C4-2B (cell line): ENCODE data around the gene AUTS2.

ENCODE experiments used
- H3K27ac ChIP-seq: fragments of 450-650 bp; 2 replicates; pipeline ENCODE4 v1.5.1; 2017
- ZFX ChIP-seq: fragments of 450-650 bp; IDR thresholded peaks from 2 replicates; pipeline ENCODE4 v1.6.1; 2017
- TF ChIP-seq, protein P1 (sequence below): fragments of 450-650 bp; conservative IDR thresholded peaks from 2 replicates; pipeline ENCODE4 v1.5.1; 2017; ENCODE audit warnings: mild to moderate bottlenecking

Gene AUTS2

DNA sequence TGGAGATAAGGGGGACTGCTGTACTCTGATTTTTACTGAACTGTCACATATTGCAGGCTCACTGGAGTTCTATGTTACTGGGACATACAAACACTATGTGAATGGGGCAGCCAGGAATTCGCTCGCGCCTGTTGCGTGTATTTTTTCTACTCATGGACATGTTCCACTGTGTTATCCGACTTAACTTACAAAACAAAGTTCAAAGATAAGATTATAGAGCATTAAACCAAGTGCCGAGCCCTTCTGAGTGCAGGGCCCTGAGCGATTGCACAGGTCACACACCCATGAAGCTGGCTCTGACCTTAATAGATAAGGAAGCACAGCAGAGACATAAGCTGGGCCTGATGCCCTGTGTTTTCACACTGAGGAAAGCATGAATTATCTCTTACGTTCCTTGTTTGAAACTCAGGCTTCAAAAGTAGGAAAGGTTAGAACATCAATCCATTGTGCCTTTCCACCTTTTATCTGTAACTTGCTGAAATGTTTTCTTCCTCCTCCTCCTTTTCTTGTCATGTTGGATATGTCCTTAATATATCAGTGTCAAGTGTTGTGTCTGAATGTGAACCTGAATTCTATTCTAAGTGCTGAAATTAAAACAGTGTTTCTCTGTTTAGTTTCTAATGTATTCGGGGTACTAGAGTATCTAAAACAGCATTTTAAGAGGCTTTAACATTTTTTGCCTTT lies 273.8 kb downstream of the AUTS2 start:
- TF ChIP-seq, protein P1, sequence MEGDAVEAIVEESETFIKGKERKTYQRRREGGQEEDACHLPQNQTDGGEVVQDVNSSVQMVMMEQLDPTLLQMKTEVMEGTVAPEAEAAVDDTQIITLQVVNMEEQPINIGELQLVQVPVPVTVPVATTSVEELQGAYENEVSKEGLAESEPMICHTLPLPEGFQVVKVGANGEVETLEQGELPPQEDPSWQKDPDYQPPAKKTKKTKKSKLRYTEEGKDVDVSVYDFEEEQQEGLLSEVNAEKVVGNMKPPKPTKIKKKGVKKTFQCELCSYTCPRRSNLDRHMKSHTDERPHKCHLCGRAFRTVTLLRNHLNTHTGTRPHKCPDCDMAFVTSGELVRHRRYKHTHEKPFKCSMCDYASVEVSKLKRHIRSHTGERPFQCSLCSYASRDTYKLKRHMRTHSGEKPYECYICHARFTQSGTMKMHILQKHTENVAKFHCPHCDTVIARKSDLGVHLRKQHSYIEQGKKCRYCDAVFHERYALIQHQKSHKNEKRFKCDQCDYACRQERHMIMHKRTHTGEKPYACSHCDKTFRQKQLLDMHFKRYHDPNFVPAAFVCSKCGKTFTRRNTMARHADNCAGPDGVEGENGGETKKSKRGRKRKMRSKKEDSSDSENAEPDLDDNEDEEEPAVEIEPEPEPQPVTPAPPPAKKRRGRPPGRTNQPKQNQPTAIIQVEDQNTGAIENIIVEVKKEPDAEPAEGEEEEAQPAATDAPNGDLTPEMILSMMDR, result no peak
- no peak for TF ChIP-seq ZFX
- no peak overlapping the region for H3K27ac ChIP-seq

DNA sequence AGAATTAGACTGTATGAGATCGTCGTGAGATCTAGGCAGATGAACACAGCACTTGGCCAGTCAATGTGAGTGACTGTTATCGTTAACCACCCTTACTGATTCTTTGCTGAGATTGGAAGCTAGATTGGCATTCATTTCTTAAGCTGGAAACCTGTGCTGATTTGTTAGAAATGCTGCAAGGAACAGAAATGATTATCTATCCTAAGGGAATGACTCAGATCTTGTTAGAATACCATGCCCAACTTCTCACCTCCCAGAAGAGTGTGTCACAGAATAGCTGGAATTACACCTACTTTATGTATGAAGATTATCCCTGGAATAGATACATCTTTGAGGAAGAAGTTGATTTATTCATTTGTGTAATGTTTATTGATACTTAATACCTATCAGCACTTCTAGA lies 275.2 kb downstream of the AUTS2 start:
- no peak overlapping the region for H3K27ac ChIP-seq
- no peak for TF ChIP-seq ZFX
- TF ChIP-seq, protein P1, result no peak

DNA sequence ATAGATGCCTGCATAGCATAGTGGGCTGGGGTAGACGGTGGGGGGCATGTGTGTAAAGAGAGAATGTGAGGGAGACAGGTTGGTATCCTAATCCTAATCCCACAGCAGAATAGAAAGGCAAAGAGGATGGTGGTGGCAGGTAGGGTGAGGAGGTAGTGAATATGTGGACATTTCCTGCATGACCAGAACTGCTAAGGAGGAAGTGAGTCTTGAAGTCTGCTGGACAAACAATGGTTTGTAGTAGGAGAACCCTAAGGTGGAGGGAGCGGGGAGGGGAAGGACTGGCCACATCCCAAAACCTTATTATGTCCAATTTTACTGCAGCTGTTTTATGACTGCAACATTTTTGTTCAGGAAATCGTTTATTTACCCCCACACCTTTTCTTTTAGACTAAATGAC lies 279.7 kb downstream of the AUTS2 start:
- no peak overlapping the region for H3K27ac ChIP-seq
- TF ChIP-seq, protein P1, result no peak
- TF ChIP-seq ZFX, result no peak

DNA sequence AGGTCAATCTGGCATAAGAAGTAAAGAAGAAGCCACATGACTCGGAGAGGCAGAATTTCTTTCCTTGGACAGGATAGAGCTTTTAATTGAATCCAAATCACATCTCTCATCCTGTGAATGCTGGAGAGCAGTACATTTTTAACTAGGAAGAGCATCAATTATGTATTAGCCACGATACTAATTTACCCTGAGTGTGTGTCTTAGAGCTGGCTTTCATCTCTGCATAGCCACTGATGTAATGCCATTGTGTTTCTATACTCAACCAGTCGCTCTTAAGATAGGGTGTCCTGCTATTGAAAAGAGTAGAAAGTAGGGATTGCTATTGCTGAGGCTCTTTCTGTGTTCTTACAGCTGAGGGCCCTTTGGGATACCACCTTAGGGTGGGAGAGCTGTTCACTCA lies 280.3 kb downstream of the AUTS2 start:
- TF ChIP-seq, protein P1, result no peak
- TF ChIP-seq ZFX, result no peak
- H3K27ac ChIP-seq, result no peak overlapping the region

DNA sequence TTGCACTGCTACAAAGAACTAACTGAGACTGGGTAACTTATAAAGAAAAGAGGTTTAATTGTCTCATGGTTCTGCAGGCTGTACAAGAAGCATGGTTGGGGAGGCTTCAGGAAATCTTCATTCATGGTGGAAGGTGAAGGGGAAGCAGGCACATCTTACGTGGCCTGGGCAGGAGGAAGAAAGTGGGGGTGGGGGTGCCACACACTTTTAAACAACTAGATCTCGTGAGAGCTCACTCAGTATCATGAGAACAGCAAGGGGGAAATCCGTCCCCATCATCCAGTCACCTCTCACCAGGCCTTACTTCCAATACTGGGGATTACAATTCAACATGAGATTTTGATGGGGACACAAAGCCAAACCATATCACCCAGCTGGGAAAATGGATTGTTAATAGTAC lies 281.7 kb downstream of the AUTS2 start:
- TF ChIP-seq, protein P1, result no peak
- TF ChIP-seq ZFX, result no peak
- no peak overlapping the region for H3K27ac ChIP-seq

DNA sequence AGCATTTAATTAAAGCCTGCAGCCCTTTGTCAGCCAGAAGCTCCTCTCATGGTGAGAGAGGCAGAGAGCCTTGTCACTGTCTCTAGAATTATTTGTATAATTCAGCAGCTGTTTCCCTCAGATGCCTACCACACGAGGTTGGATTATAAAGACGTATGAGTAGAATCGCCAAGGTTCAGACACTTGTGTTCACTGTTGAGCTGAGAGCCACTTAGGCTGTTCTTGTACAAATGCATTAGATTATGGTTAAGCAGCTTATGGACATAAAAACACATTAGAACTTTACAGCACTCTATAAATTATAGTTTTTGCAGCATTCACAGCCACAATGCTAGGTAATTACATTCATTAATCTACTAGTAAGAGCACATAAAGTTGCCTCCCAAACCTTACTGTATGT lies 282.6 kb downstream of the AUTS2 start:
- no peak overlapping the region for H3K27ac ChIP-seq
- TF ChIP-seq, protein P1, result no peak
- no peak for TF ChIP-seq ZFX

DNA sequence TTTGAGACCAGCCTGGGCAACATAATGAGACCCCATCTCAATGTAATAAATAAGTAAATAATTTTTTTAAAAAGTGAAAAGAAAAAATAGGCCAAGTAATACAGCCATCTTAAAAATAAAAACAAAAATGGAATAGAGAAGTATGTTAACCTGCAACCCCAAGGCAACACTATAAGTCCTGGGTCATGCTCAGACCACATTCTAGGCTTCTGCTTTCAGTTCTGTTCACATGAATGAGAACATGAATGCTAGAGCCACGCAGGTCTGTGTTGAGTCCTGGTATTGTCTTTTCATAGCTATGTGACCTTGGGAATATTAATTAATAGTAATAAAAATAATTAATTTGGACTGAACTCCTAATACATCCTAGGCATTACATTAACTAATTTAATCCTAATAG lies 284.0 kb downstream of the AUTS2 start:
- no peak for TF ChIP-seq ZFX
- TF ChIP-seq, protein P1, result no peak
- H3K27ac ChIP-seq, result no peak overlapping the region
